Parathyroid adenoma (tissue), 2 donors: ENCODE results near the gene MYCL.
A peak's percentile ranks its signal among the peaks of the same experiment; 100 is the strongest.

Source experiments
- H2AFZ ChIP-seq: fragments of 300-600 bp; sonication (generic); one replicate; pipeline ENCODE4 v1.7.0; 2017; ENCODE audit warnings: antibody characterized with exemption, mild to moderate bottlenecking
- H3K27ac ChIP-seq: fragments of 300-600 bp; sonication (generic); one replicate; pipeline ENCODE4 v1.7.0; 2017
- H3K27me3 ChIP-seq: fragments of 300-600 bp; sonication (generic); one replicate; pipeline ENCODE4 v1.7.0; 2017; ENCODE audit warnings: low read length; ENCODE audit not compliant: control insufficient read depth, insufficient read depth
- H3K36me3 ChIP-seq: fragments of 300-600 bp; sonication (generic); one replicate; pipeline ENCODE4 v1.7.0; 2017; ENCODE audit warnings: low read length; ENCODE audit not compliant: control insufficient read depth, insufficient read depth
- H3K4me1 ChIP-seq: fragments of 300-600 bp; sonication (generic); one replicate; pipeline ENCODE4 v1.7.0; 2017; ENCODE audit warnings: control low read depth
- H3K4me2 ChIP-seq: fragments of 300-600 bp; sonication (generic); one replicate; pipeline ENCODE4 v1.7.0; 2017; ENCODE audit warnings: low read length
- H3K4me3 ChIP-seq: fragments of 300-600 bp; sonication (generic); one replicate; pipeline ENCODE4 v1.7.0; 2017; ENCODE audit warnings: low read depth, low read length
- H3K79me2 ChIP-seq: fragments of 300-600 bp; sonication (generic); one replicate; pipeline ENCODE4 v1.7.0; 2017; ENCODE audit warnings: control low read depth
- H3K9ac ChIP-seq: fragments of 300-600 bp; sonication (generic); one replicate; pipeline ENCODE4 v1.7.0; 2017; ENCODE audit warnings: mild to moderate bottlenecking
- H3K9me3 ChIP-seq: fragments of 300-600 bp; sonication (generic); one replicate; pipeline ENCODE4 v1.7.0; 2017; ENCODE audit warnings: low read length; ENCODE audit not compliant: control insufficient read depth
- TF ChIP-seq, protein P1 (sequence below): fragments of 300-600 bp; sonication (generic); IDR thresholded peaks from one replicate; pipeline ENCODE4 v1.7.0; 2017; ENCODE audit warnings: antibody characterized with exemption, mild to moderate bottlenecking
- donor health status: primary hyperparathyroidism.

MYCL gene

DNA sequence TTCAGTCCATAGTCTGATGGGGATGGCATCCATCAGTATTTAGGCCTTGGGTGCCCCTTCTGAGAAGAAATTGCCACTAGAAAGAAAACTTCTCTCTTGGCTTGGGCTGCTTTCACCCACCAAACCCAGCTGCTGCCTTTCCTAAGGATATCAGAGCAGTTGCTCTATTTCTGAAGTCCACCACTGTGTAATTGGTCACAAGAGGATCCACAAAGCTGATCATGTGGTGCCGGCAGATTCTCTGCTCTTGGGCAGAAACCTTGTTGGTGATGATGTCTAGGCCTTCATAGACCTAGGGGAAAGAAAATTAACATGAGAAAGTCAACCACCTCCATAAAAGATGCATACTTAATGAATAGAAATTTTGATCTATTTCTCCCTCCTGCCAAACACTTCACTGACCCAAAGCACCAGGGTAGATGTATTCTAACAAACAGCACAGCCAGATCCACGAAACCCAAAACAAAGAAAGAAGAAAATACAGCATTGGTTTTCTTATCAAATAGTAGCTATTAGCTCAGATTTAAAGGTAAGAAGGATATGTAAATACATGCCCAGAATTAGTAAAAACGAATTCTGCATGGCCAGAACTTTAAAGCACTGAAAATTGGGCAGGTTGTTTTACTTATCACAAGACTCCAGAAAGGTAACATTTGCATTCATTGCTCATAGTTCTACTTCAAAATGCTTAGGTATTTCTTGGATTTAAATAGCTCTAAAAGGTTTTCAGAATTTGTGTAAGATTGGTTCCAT lies 44.4 kb downstream of the MYCL start:
- Histone ChIP-seq H3K9ac (no peak overlapping the region), H3K9me3 (no peaks in the 10 kb centered on the region), H3K4me3 (no peak overlapping the region), H3K36me3 (no peaks in the 10 kb centered on the region), H3K79me2 (no peaks in the 10 kb centered on the region), H3K4me2 (no peak overlapping the region), H2AFZ (no peak overlapping the region), H3K27me3 (no peaks in the 10 kb centered on the region), H3K27ac (no peak overlapping the region), H3K4me1 (peaks cover 4% of the 10 kb centered on the region)
- TF ChIP-seq, protein P1, sequence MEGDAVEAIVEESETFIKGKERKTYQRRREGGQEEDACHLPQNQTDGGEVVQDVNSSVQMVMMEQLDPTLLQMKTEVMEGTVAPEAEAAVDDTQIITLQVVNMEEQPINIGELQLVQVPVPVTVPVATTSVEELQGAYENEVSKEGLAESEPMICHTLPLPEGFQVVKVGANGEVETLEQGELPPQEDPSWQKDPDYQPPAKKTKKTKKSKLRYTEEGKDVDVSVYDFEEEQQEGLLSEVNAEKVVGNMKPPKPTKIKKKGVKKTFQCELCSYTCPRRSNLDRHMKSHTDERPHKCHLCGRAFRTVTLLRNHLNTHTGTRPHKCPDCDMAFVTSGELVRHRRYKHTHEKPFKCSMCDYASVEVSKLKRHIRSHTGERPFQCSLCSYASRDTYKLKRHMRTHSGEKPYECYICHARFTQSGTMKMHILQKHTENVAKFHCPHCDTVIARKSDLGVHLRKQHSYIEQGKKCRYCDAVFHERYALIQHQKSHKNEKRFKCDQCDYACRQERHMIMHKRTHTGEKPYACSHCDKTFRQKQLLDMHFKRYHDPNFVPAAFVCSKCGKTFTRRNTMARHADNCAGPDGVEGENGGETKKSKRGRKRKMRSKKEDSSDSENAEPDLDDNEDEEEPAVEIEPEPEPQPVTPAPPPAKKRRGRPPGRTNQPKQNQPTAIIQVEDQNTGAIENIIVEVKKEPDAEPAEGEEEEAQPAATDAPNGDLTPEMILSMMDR: no peak

DNA sequence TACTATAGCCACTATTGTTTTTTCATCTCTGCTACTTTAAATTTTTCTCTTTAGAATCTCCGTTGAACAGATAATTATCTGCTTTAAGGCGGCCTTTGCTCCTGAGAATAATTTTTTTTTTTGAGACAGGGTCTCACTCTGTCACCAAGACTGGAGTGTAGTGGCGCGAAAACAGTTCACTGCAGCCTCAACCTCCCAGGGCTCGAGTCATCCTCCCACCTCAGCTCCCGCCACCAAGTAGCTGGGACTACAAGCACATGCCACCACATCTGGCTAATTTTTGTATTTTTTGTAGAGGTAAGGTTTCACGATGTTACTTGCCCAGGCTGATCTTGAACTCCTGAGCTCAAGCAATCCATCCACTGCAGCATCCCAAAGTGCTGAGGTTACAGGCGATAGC lies 47.0 kb downstream of the MYCL start:
- Histone ChIP-seq H3K9ac (no peak overlapping the region), H3K27ac (no peak overlapping the region), H3K36me3 (no peaks in the 10 kb centered on the region), H2AFZ (no peak overlapping the region), H3K79me2 (no peaks in the 10 kb centered on the region), H3K4me1 (peaks cover 4% of the 10 kb centered on the region), H3K4me2 (no peak overlapping the region), H3K9me3 (no peaks in the 10 kb centered on the region), H3K27me3 (no peaks in the 10 kb centered on the region), H3K4me3 (no peak overlapping the region)
- TF ChIP-seq, protein P1: no peak

DNA sequence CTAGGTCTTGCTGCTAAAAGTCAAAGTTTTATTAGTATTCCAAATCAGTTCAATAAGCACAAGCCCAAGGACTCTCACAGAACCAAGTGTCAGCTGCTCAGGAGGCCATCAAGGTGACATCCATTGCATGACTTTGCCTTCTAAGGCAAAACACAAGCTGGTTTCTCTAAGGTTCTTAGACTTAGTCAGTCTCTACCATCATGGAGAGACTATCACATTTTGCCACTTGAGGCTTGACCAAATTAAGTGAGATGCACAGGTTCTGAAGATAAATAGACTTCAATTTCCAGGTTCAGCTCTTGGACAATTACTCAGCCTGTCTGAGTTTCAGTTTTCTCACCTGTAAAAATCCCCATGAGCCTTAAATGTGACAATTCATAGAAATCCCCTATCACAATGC lies 47.4 kb downstream of the MYCL start:
- H3K27me3 ChIP-seq: no peaks in the 10 kb centered on the region
- TF ChIP-seq, protein P1: no peak
- no peak overlapping the region for H3K27ac ChIP-seq
- H3K9me3 ChIP-seq: no peaks in the 10 kb centered on the region
- no peak overlapping the region for H3K4me2 ChIP-seq
- H3K36me3 ChIP-seq: no peaks in the 10 kb centered on the region
- H3K4me1 ChIP-seq: peaks cover 4% of the 10 kb centered on the region
- no peaks in the 10 kb centered on the region for H3K79me2 ChIP-seq
- no peak overlapping the region for H3K4me3 ChIP-seq
- H2AFZ ChIP-seq: no peak overlapping the region
- no peak overlapping the region for H3K9ac ChIP-seq

DNA sequence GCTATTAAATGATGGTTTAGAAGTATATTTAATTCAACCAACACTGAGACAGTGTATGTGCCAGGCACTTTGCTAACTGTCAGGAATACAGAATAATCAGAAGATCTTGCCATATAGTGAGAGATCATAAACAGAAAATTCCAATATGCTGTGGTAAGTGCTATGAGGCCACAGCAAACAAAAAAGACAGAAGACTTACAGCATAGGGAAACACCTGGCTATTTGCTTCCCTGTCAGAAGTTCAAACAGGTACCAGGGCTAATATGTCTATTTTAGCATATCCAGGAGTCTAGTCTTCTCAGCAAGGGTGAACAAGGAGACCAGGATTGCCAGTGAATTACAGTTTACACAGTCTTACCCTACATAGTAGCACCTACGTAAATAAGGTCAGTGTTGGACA lies 48.8 kb downstream of the MYCL start:
- H3K27ac ChIP-seq: peak overlapping the region; percentile 6
- H3K4me3 ChIP-seq: no peak overlapping the region
- TF ChIP-seq, protein P1: no peak
- no peaks in the 10 kb centered on the region for H3K27me3 ChIP-seq
- no peaks in the 10 kb centered on the region for H3K36me3 ChIP-seq
- H3K4me1 ChIP-seq: peaks cover 4% of the 10 kb centered on the region
- no peak overlapping the region for H2AFZ ChIP-seq
- H3K9ac ChIP-seq: no peak overlapping the region
- H3K4me2 ChIP-seq: peak overlapping the region; percentile 15
- no peaks in the 10 kb centered on the region for H3K9me3 ChIP-seq
- no peaks in the 10 kb centered on the region for H3K79me2 ChIP-seq

DNA sequence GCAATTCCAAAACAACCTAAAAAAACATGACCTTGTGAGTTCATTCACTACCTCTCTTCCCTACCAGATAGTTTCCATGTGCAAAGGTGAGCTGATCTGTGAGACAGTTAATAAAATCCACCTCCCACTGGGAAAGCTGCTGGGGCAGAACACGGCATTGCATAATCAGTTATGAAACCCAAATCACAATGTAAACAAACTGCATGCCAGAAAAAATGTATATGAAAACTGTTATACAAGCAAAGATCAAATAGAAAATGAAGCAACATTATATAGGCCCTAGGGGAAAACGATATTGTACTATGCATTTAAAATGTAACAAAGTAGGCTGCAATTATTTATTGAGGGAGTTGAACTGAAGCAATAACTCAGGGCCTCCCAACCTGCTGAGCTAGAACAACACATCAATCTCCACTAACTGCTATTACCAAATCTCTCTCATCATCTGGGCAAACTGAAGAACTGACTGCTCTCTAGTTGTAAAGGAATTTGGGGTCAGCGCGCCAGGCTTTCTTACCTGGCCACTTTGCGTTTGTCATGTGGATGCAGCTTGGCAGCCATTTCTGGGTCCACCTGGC lies 49.4 kb downstream of the MYCL start:
- TF ChIP-seq, protein P1: no peak
- Histone ChIP-seq H3K36me3 (no peaks in the 10 kb centered on the region), H3K9ac (no peak overlapping the region), H2AFZ (no peak overlapping the region), H3K9me3 (no peaks in the 10 kb centered on the region), H3K4me2 (peak overlapping the region; percentile 15), H3K27ac (peak overlapping the region; percentile 6), H3K4me1 (peaks cover 4% of the 10 kb centered on the region), H3K27me3 (no peaks in the 10 kb centered on the region), H3K79me2 (no peaks in the 10 kb centered on the region), H3K4me3 (no peak overlapping the region)
